Panc1 (cell line): Measurements from ENCODE around the gene DTX3L. TPM values are rescaled to one million over a fixed set of nuclear protein-coding genes. Genes with fewer than 3 reads are reported as not detected.

Experiments used
- ATAC-seq: fragments of 200-7000 bp; cut with Tn5 transposase; 2 replicates; pipeline ENCODE4 v1.9.1; 2020; ENCODE audit warnings: mild to moderate bottlenecking, moderate library complexity
- BruUV-seq: library from RNA; stranded (reverse); fragments of 400-500 nt; replicated peaks from 2 replicates; lab custom pipeline; 2021; lab: Mats Ljungman, UMichigan
- CTCF ChIA-PET: fragments of 300-600 bp; sonication (Branson Sonifier 250); formaldehyde crosslinking; loops from one replicate; lab custom pipeline; 2022; ENCODE audit warnings: antibody characterized with exemption; lab: Charles Lee
- POLR2A ChIA-PET: fragments of 300-600 bp; sonication (Branson Sonifier 250); formaldehyde crosslinking; loops from one replicate; lab custom pipeline; 2022; ENCODE audit warnings: antibody characterized with exemption; lab: Charles Lee
- DNase-seq: peaks from one replicate; pipeline ENCODE4 v3.0.0-alpha.2; 2010; ENCODE audit warnings: low read depth, low spot score
- H3K27ac ChIP-seq: 2 replicates; pipeline ENCODE4 v1.5.1; 2011; ENCODE audit warnings: mild to moderate bottlenecking, low read length, inconsistent platforms
- H3K27me3 ChIP-seq: fragments of 200-500 bp; sonication (Bioruptor generic); 2 replicates; pipeline ENCODE4 v1.6.0; 2014; ENCODE audit warnings: low read length, inconsistent platforms; ENCODE audit not compliant: control insufficient read depth, insufficient read depth
- H3K36me3 ChIP-seq: fragments of 200-500 bp; sonication (Bioruptor generic); 2 replicates; pipeline ENCODE4 v1.5.1; 2014; ENCODE audit warnings: inconsistent platforms, mild to moderate bottlenecking, low read length, moderate library complexity; ENCODE audit not compliant: control insufficient read depth, insufficient read depth
- H3K4me1 ChIP-seq: 2 replicates; pipeline ENCODE4 v1.5.1; 2011; ENCODE audit warnings: inconsistent platforms, mild to moderate bottlenecking, low read length, moderate library complexity; ENCODE audit not compliant: control insufficient read depth, insufficient read depth
- H3K4me3 ChIP-seq, 2 experiments: 2 replicates each; pipeline ENCODE4 v1.5.1; 2011 to 2012; ENCODE audit warnings: low read depth in 2 of 2, low read length in 2 of 2, mild to moderate bottlenecking in 2 of 2, inconsistent platforms in 1 of 2, moderate library complexity in 1 of 2
- H3K9me3 ChIP-seq: fragments of 200-500 bp; sonication (Bioruptor generic); 2 replicates; pipeline ENCODE4 v1.5.1; 2014; ENCODE audit warnings: low read depth, mild to moderate bottlenecking, inconsistent platforms, low read length, moderate library complexity; ENCODE audit not compliant: control insufficient read depth, insufficient read depth
- POLR2AphosphoS5 ChIP-seq: IDR thresholded peaks from 2 replicates; pipeline ENCODE4 v1.6.1; 2012; ENCODE audit warnings: mild to moderate bottlenecking, low read depth, low read length, moderate library complexity
- SIN3A ChIP-seq: IDR thresholded peaks from 2 replicates; pipeline ENCODE4 v1.6.1; 2012; ENCODE audit warnings: low read depth, mild to moderate bottlenecking, low read length, moderate library complexity, borderline replicate concordance; ENCODE audit not compliant: insufficient read depth
- TCF7L2 ChIP-seq: IDR thresholded peaks from 2 replicates; pipeline ENCODE4 v1.6.1; 2011; ENCODE audit warnings: mild to moderate bottlenecking, low read depth, low read length, inconsistent platforms
- in situ Hi-C: cut with HindIII; loops from 2 replicates; pipeline ENCODE4 v1.10.0; 2016; ENCODE audit warnings: low sequenced_read_pairs, low pct_unique_long_range_greater_than_20kb
- intact Hi-C: fragments of 100-400 bp; cut with micrococcal nuclease; formaldehyde crosslinking; loops from one replicate; pipeline ENCODE4 v1.10.0; 2022; ENCODE audit not compliant: unreplicated experiment
- total RNA-seq: library from RNA; stranded (reverse); gene quantifications from one replicate; pipeline ENCODE4 v1.2.1, GENCODE V29; 2021; ENCODE audit not compliant: unreplicated experiment
- TF ChIP-seq, protein P1 (sequence below): fragments of 450-650 bp; IDR thresholded peaks from 2 replicates; pipeline ENCODE4 v1.5.1; 2017; ENCODE audit warnings: mild to moderate bottlenecking
- TF ChIP-seq, protein P2 (sequence below), 2 experiments: IDR thresholded peaks; 2 replicates each; pipeline ENCODE4 v1.6.1; 2011 to 2012; ENCODE audit warnings: low read depth in 2 of 2, control low read depth in 1 of 2, low read length in 1 of 2, mild to moderate bottlenecking in 1 of 2, moderate library complexity in 1 of 2; ENCODE audit not compliant: insufficient read depth in 1 of 2

The DTX3L gene
- total RNA-seq, 1 experiment from 2014 or later: 32.3 TPM

DNA sequence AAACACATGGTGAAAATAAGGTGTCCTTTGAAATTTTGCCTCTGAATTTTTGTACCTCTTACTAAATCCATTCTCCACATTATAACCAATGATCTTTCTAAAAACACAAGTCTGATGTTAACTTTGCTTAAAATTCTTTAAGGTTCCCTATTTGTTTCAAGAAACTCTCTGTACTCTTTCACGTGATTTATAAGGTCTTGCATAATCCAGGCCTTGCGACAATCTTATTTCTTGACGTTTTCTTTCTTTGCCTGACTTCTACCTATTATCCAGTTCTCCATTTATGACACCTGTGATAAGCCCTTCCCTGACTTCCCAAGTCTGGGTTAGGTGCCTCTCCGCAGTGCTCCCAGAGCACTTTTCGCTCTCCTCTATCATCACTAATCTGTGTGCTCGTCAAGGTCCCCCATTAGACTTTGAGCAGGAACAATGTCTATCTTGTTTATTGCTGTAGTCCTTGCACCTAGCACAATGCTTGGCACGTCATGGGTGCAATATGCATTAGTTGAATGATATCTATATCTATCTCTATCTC lies 25.1 kb upstream of the DTX3L start:
- Histone ChIP-seq H3K27me3 (no peaks in the 10 kb centered on the region), H3K4me1 (no peaks in the 10 kb centered on the region; the same call in 1 of the 2 replicates), H3K9me3 (no peaks in the 10 kb centered on the region), H3K36me3 (no peaks in the 10 kb centered on the region), H3K27ac (no peak overlapping the region), H3K4me3 (no peak overlapping the region)
- in situ Hi-C loops (no loop called here), intact Hi-C loops (no loop called here)
- ChIA-PET POLR2A (no interaction called here), CTCF (interaction anchor here (0.6 kb wide), 1 partner anchor 1494 kb away, joined by 4 read pairs; the partner anchor contains the start of gene KALRN)
- TF ChIP-seq TCF7L2 (no peak), POLR2AphosphoS5 (no peak), SIN3A (no peak)
- TF ChIP-seq, protein P1, sequence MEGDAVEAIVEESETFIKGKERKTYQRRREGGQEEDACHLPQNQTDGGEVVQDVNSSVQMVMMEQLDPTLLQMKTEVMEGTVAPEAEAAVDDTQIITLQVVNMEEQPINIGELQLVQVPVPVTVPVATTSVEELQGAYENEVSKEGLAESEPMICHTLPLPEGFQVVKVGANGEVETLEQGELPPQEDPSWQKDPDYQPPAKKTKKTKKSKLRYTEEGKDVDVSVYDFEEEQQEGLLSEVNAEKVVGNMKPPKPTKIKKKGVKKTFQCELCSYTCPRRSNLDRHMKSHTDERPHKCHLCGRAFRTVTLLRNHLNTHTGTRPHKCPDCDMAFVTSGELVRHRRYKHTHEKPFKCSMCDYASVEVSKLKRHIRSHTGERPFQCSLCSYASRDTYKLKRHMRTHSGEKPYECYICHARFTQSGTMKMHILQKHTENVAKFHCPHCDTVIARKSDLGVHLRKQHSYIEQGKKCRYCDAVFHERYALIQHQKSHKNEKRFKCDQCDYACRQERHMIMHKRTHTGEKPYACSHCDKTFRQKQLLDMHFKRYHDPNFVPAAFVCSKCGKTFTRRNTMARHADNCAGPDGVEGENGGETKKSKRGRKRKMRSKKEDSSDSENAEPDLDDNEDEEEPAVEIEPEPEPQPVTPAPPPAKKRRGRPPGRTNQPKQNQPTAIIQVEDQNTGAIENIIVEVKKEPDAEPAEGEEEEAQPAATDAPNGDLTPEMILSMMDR: no peak
- TF ChIP-seq, protein P2, sequence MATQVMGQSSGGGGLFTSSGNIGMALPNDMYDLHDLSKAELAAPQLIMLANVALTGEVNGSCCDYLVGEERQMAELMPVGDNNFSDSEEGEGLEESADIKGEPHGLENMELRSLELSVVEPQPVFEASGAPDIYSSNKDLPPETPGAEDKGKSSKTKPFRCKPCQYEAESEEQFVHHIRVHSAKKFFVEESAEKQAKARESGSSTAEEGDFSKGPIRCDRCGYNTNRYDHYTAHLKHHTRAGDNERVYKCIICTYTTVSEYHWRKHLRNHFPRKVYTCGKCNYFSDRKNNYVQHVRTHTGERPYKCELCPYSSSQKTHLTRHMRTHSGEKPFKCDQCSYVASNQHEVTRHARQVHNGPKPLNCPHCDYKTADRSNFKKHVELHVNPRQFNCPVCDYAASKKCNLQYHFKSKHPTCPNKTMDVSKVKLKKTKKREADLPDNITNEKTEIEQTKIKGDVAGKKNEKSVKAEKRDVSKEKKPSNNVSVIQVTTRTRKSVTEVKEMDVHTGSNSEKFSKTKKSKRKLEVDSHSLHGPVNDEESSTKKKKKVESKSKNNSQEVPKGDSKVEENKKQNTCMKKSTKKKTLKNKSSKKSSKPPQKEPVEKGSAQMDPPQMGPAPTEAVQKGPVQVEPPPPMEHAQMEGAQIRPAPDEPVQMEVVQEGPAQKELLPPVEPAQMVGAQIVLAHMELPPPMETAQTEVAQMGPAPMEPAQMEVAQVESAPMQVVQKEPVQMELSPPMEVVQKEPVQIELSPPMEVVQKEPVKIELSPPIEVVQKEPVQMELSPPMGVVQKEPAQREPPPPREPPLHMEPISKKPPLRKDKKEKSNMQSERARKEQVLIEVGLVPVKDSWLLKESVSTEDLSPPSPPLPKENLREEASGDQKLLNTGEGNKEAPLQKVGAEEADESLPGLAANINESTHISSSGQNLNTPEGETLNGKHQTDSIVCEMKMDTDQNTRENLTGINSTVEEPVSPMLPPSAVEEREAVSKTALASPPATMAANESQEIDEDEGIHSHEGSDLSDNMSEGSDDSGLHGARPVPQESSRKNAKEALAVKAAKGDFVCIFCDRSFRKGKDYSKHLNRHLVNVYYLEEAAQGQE (IDR thresholded peaks at IDR 0.05; ENCODE audit: insufficient read depth in 1 of 2, low read depth in 2 of 2, low read length in 1 of 2): no peak
- BruUV-seq: no TSS peak
- ATAC-seq (no peak), DNase-seq (no peak)

DNA sequence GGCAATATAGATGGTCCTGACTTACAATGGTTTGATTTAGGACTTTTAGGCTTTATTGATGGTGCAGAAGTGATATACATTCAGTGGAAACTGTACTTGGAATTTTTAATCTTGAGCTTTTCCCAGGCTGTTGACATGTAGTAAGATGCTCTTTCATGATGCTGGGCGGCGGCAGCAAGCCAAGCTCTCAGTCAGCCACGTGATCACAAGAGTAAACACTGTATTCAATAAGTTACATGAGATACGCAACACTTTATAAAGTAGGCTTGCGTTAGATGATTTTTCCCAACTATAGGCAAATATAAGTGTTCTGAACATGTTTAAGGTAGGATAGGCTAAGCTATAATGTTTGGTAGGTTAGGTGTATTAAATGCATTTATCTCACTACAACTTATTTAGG lies 18.0 kb upstream of the DTX3L start:
- Histone ChIP-seq H3K27ac (no peak overlapping the region), H3K4me3 (no peak overlapping the region), H3K9me3 (no peaks in the 10 kb centered on the region), H3K27me3 (no peaks in the 10 kb centered on the region), H3K4me1 (no peaks in the 10 kb centered on the region), H3K36me3 (no peaks in the 10 kb centered on the region)
- in situ Hi-C loops: no loop called here
- TF ChIP-seq TCF7L2 (no peak), SIN3A (no peak), POLR2AphosphoS5 (no peak)
- TF ChIP-seq, protein P1: no peak
- TF ChIP-seq, protein P2 (IDR thresholded peaks at IDR 0.05; ENCODE audit: insufficient read depth in 1 of 2, low read depth in 2 of 2, low read length in 1 of 2): no peak
- POLR2A ChIA-PET: interaction anchor here (0.6 kb wide), 1 partner anchor 37 kb away, joined by 6 read pairs; no protein-coding TSS in a partner anchor
- no TSS peak for BruUV-seq
- ATAC-seq (no peak), DNase-seq (no peak)
- CTCF ChIA-PET: no interaction called here
- intact Hi-C loops: no loop called here
